ENCODE results near the gene KLHL36. TPM values are rescaled to one million over a fixed set of nuclear protein-coding genes. Genes with fewer than 3 reads are reported as not detected.

Gene KLHL36
- total RNA-seq, 1 donor from 2014 or later = 51.6 TPM

DNA sequence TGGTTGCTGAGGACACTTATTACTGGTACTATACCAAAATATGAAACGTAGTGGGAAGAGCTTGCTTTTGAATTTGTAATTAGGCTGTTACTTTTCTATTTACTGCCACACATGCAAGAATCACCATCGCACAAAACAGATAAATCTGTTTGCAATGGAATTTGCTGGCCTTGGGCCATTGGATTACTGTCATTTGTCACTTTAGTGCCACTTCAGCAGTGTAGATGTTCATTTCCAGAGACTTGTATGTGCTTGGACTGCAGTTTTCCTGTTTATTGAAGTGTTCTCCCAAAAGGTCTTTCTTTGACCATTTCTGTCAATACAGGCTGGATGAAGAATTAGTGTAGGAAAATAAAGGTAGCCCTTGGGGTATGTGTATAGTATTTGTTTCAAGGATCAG, 55.9 kb downstream of the KLHL36 start:
- peaks cover 5% of the 10 kb centered on the region for H3K36me3 Mint-ChIP-seq
- H3K4me1 Mint-ChIP-seq = peaks cover 41% of the 10 kb centered on the region
- no peaks in the 10 kb centered on the region for H3K27me3 Mint-ChIP-seq (ENCODE audit: low read depth)
- no peaks in the 10 kb centered on the region for H3K9me3 Mint-ChIP-seq
- TF ChIP-seq, protein P1, sequence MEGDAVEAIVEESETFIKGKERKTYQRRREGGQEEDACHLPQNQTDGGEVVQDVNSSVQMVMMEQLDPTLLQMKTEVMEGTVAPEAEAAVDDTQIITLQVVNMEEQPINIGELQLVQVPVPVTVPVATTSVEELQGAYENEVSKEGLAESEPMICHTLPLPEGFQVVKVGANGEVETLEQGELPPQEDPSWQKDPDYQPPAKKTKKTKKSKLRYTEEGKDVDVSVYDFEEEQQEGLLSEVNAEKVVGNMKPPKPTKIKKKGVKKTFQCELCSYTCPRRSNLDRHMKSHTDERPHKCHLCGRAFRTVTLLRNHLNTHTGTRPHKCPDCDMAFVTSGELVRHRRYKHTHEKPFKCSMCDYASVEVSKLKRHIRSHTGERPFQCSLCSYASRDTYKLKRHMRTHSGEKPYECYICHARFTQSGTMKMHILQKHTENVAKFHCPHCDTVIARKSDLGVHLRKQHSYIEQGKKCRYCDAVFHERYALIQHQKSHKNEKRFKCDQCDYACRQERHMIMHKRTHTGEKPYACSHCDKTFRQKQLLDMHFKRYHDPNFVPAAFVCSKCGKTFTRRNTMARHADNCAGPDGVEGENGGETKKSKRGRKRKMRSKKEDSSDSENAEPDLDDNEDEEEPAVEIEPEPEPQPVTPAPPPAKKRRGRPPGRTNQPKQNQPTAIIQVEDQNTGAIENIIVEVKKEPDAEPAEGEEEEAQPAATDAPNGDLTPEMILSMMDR (IDR thresholded peaks at IDR 0.05; ENCODE audit: unreplicated experiment) = no peak
- peak overlapping the region; percentile 53 for H3K27ac Mint-ChIP-seq
- H3K4me3 Mint-ChIP-seq = no peak overlapping the region
- DNase-seq (ENCODE audit: low spot score in 2 of 2, unreplicated experiment in 2 of 2) = no peak

DNA sequence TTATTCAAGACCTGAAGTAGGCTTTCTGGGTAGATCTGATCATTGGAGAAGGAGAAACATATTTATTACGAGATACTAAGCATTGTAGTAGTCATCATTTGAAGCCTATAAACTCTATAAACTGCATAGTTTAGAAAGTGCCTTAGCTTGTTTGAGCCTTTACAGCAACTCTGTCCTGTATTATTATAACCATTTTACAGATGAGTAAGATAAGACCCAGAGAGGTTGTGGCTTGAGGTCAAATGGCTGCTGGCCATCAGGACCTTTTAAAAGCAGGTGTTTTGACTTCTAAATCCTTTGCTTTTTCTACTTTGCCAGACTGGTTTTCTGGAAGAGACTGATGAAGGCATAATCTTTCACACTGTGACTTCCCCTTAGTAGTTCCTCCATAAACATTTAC, 58.5 kb downstream of the KLHL36 start:
- Mint-ChIP-seq H3K4me3 (no peak overlapping the region), H3K9me3 (no peaks in the 10 kb centered on the region), H3K4me1 (peaks cover 34% of the 10 kb centered on the region), H3K36me3 (peaks cover 5% of the 10 kb centered on the region), H3K27ac (no peak overlapping the region), H3K27me3 (ENCODE audit: low read depth) (no peaks in the 10 kb centered on the region)
- TF ChIP-seq, protein P1 (IDR thresholded peaks at IDR 0.05; ENCODE audit: unreplicated experiment) = no peak
- DNase-seq (ENCODE audit: low spot score in 2 of 2, unreplicated experiment in 2 of 2) = no peak

GRCh38 chr16:84709609-84710008, 61.3 kb downstream of the KLHL36 start:
- Mint-ChIP-seq H3K4me1 (peaks cover 15% of the 10 kb centered on the region), H3K36me3 (peaks cover 5% of the 10 kb centered on the region), H3K4me3 (no peak overlapping the region), H3K9me3 (no peaks in the 10 kb centered on the region), H3K27me3 (ENCODE audit: low read depth) (no peaks in the 10 kb centered on the region), H3K27ac (no peak overlapping the region)
- DNase-seq (ENCODE audit: low spot score in 2 of 2, unreplicated experiment in 2 of 2) = peak in 1 of 2 experiments; percentile 14
- TF ChIP-seq, protein P1 (IDR thresholded peaks at IDR 0.05; ENCODE audit: unreplicated experiment) = no peak

DNA sequence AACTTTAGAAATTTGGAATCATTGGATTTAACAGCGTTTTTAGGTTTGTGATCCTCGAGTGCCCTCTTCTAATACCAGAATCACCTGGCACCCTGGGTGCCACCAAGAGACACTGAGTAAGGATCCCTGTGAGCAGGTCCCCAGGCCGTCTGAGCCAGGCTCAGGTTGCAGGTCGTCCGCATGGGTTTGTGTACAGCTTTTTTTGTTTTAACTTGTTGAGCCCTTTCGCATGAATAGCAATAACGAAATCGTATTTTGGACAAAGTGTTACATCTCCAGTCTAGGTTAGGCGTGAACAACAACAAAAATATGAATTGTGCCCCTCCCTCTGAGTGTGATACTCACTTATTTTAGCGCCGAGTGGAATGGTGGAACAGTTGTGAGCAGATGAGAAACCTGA, 62.4 kb downstream of the KLHL36 start:
- Mint-ChIP-seq H3K9me3 (no peaks in the 10 kb centered on the region), H3K36me3 (peaks cover 3% of the 10 kb centered on the region), H3K4me1 (peaks cover 9% of the 10 kb centered on the region), H3K27ac (no peak overlapping the region), H3K27me3 (ENCODE audit: low read depth) (no peaks in the 10 kb centered on the region), H3K4me3 (no peak overlapping the region)
- DNase-seq (ENCODE audit: low spot score in 2 of 2, unreplicated experiment in 2 of 2) = no peak
- TF ChIP-seq, protein P1 (IDR thresholded peaks at IDR 0.05; ENCODE audit: unreplicated experiment) = no peak

Other genes with a start within 250 kb of the KLHL36 start
- gene MEAK7, start 143.9 kb upstream of the KLHL36 start, total RNA-seq = 37.9 to 42.7 TPM (median 39.6 TPM) in 3 replicates
- 106 to 116 TPM (median 106 TPM) in 3 replicates for gene COTL1, start 30.4 kb upstream of the KLHL36 start, total RNA-seq
- 118 to 128 TPM (median 124 TPM) in 3 replicates for gene USP10, start 51.5 kb downstream of the KLHL36 start, total RNA-seq
- gene CRISPLD2, start 171.5 kb downstream of the KLHL36 start, total RNA-seq = 72.4 to 83.0 TPM (median 80.1 TPM) in 3 replicates